GM10266 (cell line): Measurements from ENCODE around the gene LSG1.

Source experiments
- DNase-seq: peaks from one replicate; pipeline ENCODE4 v3.0.0; 2012; ENCODE audit errors: extremely low spot score
- CTCF ChIP-seq: IDR thresholded peaks from 2 replicates; pipeline ENCODE4 v1.5.1; 2012; ENCODE audit warnings: mild to moderate bottlenecking, low read depth; ENCODE audit not compliant: control insufficient read depth, insufficient read depth; ENCODE audit errors: missing control alignments

Gene LSG1

GRCh38 chr3:194696702-194697101 lies 24.7 kb upstream of the LSG1 start:
- TF ChIP-seq CTCF = no peak
- no peak for DNase-seq

- DNase-seq = peak; percentile 89
- TF ChIP-seq CTCF = no peak
Observed at GRCh38 chr3:194691481-194692283, 19.7 kb upstream of the LSG1 start.

- no peak for DNase-seq
- TF ChIP-seq CTCF = no peak
Observed at GRCh38 chr3:194690501-194691372, 18.7 kb upstream of the LSG1 start.

- no peak for TF ChIP-seq CTCF
Observed at GRCh38 chr3:194689493-194689944, 17.5 kb upstream of the LSG1 start.

GRCh38 chr3:194688946-194689345 lies 17.0 kb upstream of the LSG1 start:
- no peak for DNase-seq
- no peak for TF ChIP-seq CTCF

More at GRCh38 chr3:194689493-194689944, 17.5 kb upstream of the LSG1 start:
- DNase-seq = no peak

- TF ChIP-seq CTCF = no peak
- peak; percentile 83 for DNase-seq
Observed at GRCh38 chr3:194688200-194688740, 16.3 kb upstream of the LSG1 start.
